OCI-LY7 (cell line): ENCODE data around the gene SH3BGRL3. TPM values are rescaled to one million over a fixed set of nuclear protein-coding genes. Genes with fewer than 3 reads are reported as not detected.

Experiments
- BruUV-seq: library from RNA; stranded (reverse); fragments of 400-500 nt; replicated peaks from 2 replicates; lab custom pipeline; 2021; lab: Mats Ljungman, UMichigan
- CTCF ChIA-PET: fragments of 300-600 bp; sonication (Branson Sonifier 250); formaldehyde crosslinking; loops from one replicate; lab custom pipeline; 2022; ENCODE audit warnings: antibody characterized with exemption; ENCODE audit not compliant: unreplicated experiment; lab: Charles Lee
- POLR2A ChIA-PET: fragments of 300-600 bp; sonication (Branson Sonifier 250); formaldehyde crosslinking; loops from one replicate; lab custom pipeline; 2022; ENCODE audit warnings: antibody characterized with exemption; lab: Charles Lee
- DNase-seq: peaks from one replicate; pipeline ENCODE4 v3.0.0-alpha.2; 2015; ENCODE audit warnings: low spot score
- H2AFZ ChIP-seq: fragments of 200-600 bp; sonication (generic), shearing (Covaris generic); 2 replicates; pipeline ENCODE4 v1.6.1; 2014; ENCODE audit warnings: mild to moderate bottlenecking, antibody characterized with exemption, low read length, moderate library complexity
- H3K27ac ChIP-seq: fragments of 200-600 bp; sonication (generic); 2 replicates; pipeline ENCODE4 v1.5.1; 2014; ENCODE audit warnings: mixed run types, low read depth, mild to moderate bottlenecking, moderate library complexity, low read length, inconsistent platforms; ENCODE audit not compliant: poor library complexity, severe bottlenecking
- H3K36me3 ChIP-seq: fragments of 200-600 bp; sonication (generic); 2 replicates; pipeline ENCODE4 v1.6.1; 2014; ENCODE audit warnings: mild to moderate bottlenecking, antibody characterized with exemption, low read length, moderate library complexity, mixed read lengths; ENCODE audit not compliant: insufficient read depth
- H3K4me1 ChIP-seq: fragments of 200-600 bp; sonication (generic); 2 replicates; pipeline ENCODE4 v1.5.1; 2014; ENCODE audit warnings: mild to moderate bottlenecking, low read length; ENCODE audit not compliant: insufficient read depth, poor library complexity, severe bottlenecking
- H3K4me2 ChIP-seq: fragments of 200-600 bp; sonication (generic); 2 replicates; pipeline ENCODE4 v1.6.1; 2014; ENCODE audit warnings: mild to moderate bottlenecking, low read length
- H3K4me3 ChIP-seq: fragments of 200-600 bp; sonication (generic); 2 replicates; pipeline ENCODE4 v1.5.1; 2014; ENCODE audit warnings: mild to moderate bottlenecking, low read depth, low read length; ENCODE audit not compliant: poor library complexity, severe bottlenecking
- H3K79me2 ChIP-seq: fragments of 200-600 bp; sonication (generic); 2 replicates; pipeline ENCODE4 v1.6.1; 2016; ENCODE audit warnings: low read depth, mild to moderate bottlenecking, low read length, moderate library complexity, mixed read lengths; ENCODE audit not compliant: insufficient read depth
- H3K9me2 ChIP-seq: fragments of 200-600 bp; sonication (generic); 2 replicates; pipeline ENCODE4 v1.6.1; 2016; ENCODE audit warnings: mild to moderate bottlenecking, low read length, mixed read lengths; ENCODE audit not compliant: insufficient read depth
- H3K9me3 ChIP-seq: fragments of 200-600 bp; sonication (generic); 2 replicates; pipeline ENCODE4 v1.6.1; 2014; ENCODE audit warnings: mild to moderate bottlenecking, mixed run types, low read length, mixed read lengths
- H4K20me1 ChIP-seq: fragments of 200-600 bp; sonication (generic); 2 replicates; pipeline ENCODE4 v1.6.1; 2014; ENCODE audit warnings: mild to moderate bottlenecking, antibody characterized with exemption, low read length, moderate library complexity, mixed read lengths; ENCODE audit not compliant: insufficient read depth
- EZH2phosphoT487 ChIP-seq: fragments of 200-600 bp; sonication (generic); IDR thresholded peaks from 2 replicates; pipeline ENCODE4 v1.6.1; 2018; ENCODE audit warnings: low read depth, borderline replicate concordance, mild to moderate bottlenecking, mixed run types, antibody characterized with exemption, low read length, moderate library complexity, mixed read lengths
- intact Hi-C: fragments of 100-400 bp; cut with micrococcal nuclease; formaldehyde crosslinking; loops from one replicate; pipeline ENCODE4 v1.10.0; 2022; ENCODE audit not compliant: unreplicated experiment
- total RNA-seq, 2 experiments: library from RNA; depleted of rRNA in 1 of 2; stranded (reverse); fragments of >200 nt in 1 of 2; shearing (Covaris generic) in 1 of 2; gene quantifications; 2 replicates each; pipeline ENCODE4 v1.2.3, GENCODE V29; 2014 to 2022
- TF ChIP-seq, protein P1 (sequence below): fragments of 200-600 bp; sonication (generic); conservative IDR thresholded peaks from 2 replicates; pipeline ENCODE4 v1.5.1; 2014; ENCODE audit warnings: mild to moderate bottlenecking, antibody characterized with exemption, low read length, moderate library complexity, mixed read lengths

SH3BGRL3 gene
- total RNA-seq, 2 experiments from 2014 or later, result 25.3 to 60.9 TPM

GRCh38 chr1:26293911-26294463, 14.1 kb downstream of the SH3BGRL3 start:
- TF ChIP-seq, protein P1, sequence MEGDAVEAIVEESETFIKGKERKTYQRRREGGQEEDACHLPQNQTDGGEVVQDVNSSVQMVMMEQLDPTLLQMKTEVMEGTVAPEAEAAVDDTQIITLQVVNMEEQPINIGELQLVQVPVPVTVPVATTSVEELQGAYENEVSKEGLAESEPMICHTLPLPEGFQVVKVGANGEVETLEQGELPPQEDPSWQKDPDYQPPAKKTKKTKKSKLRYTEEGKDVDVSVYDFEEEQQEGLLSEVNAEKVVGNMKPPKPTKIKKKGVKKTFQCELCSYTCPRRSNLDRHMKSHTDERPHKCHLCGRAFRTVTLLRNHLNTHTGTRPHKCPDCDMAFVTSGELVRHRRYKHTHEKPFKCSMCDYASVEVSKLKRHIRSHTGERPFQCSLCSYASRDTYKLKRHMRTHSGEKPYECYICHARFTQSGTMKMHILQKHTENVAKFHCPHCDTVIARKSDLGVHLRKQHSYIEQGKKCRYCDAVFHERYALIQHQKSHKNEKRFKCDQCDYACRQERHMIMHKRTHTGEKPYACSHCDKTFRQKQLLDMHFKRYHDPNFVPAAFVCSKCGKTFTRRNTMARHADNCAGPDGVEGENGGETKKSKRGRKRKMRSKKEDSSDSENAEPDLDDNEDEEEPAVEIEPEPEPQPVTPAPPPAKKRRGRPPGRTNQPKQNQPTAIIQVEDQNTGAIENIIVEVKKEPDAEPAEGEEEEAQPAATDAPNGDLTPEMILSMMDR, result no peak
- no peak for TF ChIP-seq EZH2phosphoT487
- peaks cover 55% of the 10 kb centered on the region for H3K4me1 ChIP-seq
- no peak overlapping the region for H3K27ac ChIP-seq
- ChIA-PET CTCF (no interaction called here), POLR2A (interaction anchor here (11.0 kb wide), 1 partner anchor 24 kb away, joined by 273 read pairs; the partner anchor contains the start of gene CD52)
- no peak overlapping the region for H3K4me2 ChIP-seq
- no peaks in the 10 kb centered on the region for H4K20me1 ChIP-seq
- H2AFZ ChIP-seq, result no peak overlapping the region
- no peaks in the 10 kb centered on the region for H3K9me2 ChIP-seq
- BruUV-seq, result no TSS peak
- H3K36me3 ChIP-seq, result peaks cover 50% of the 10 kb centered on the region
- intact Hi-C loops, result no loop called here
- H3K9me3 ChIP-seq, result no peaks in the 10 kb centered on the region
- H3K4me3 ChIP-seq, result no peak overlapping the region
- DNase-seq, result no peak
- no peaks in the 10 kb centered on the region for H3K79me2 ChIP-seq

- Histone ChIP-seq H3K9me2 (no peaks in the 10 kb centered on the region), H3K36me3 (peaks cover 57% of the 10 kb centered on the region), H3K79me2 (no peaks in the 10 kb centered on the region), H4K20me1 (no peaks in the 10 kb centered on the region), H3K9me3 (no peaks in the 10 kb centered on the region), H3K4me1 (peaks cover 55% of the 10 kb centered on the region), H3K4me3 (no peak overlapping the region), H3K4me2 (no peak overlapping the region), H2AFZ (no peak overlapping the region), H3K27ac (no peak overlapping the region)
- intact Hi-C loops, result no loop called here
- TF ChIP-seq, protein P1, result no peak
- TF ChIP-seq EZH2phosphoT487, result no peak
- POLR2A ChIA-PET, result interaction anchor here (0.9 to 1.0 kb wide), 2 partner anchors 16 to 23 kb away, joined by 3 to 5 read pairs; no protein-coding TSS in a partner anchor
- CTCF ChIA-PET, result no interaction called here
- no peak for DNase-seq
- BruUV-seq, result no TSS peak
These were observed 15.6 kb downstream of the SH3BGRL3 start for GRCh38 chr1:26295194-26296138.
